Adrenal gland (tissue), 12 donors: ENCODE data around the gene HABP2. TPM values are rescaled to one million over a fixed set of nuclear protein-coding genes. Genes with fewer than 3 reads are reported as not detected.

Experiments used
- DNase-seq, 7 donors: peaks; one replicate each; pipeline ENCODE4 v3.0.0-alpha.2; 2019 to 2020
- H3K27ac ChIP-seq, 5 donors: fragments of 200-600 bp; sonication (generic) in 4 of 5; 1 replicate in 3 of 5; 2 replicates in 2 of 5; pipeline versions ENCODE4 v1.5.1 to v1.8.0; 2016 to 2020; ENCODE audit warnings: mild to moderate bottlenecking in 1 of 5
- H3K27me3 ChIP-seq: fragments of 200-600 bp; 2 replicates; pipeline ENCODE4 v1.8.0; 2021
- H3K36me3 ChIP-seq, 2 donors: fragments of 200-600 bp; replicated peaks in 1 of 2; 1 replicate in 1 of 2; 2 replicates in 1 of 2; pipeline versions ENCODE4 v1.5.1 to v1.8.0; 2018 to 2022
- H3K4me1 ChIP-seq, 2 donors: fragments of 200-600 bp; replicated peaks in 1 of 2; 1 replicate in 1 of 2; 2 replicates in 1 of 2; pipeline versions ENCODE4 v1.5.1 to v1.8.0; 2018 to 2021
- H3K4me3 ChIP-seq, 4 donors: fragments of 200-600 bp; sonication (generic) in 3 of 4; one replicate each; pipeline ENCODE4 v1.5.1; 2016 to 2018
- H3K9me3 ChIP-seq, 3 donors: fragments of 200-600 bp; sonication (generic) in 1 of 3; replicated peaks in 1 of 3; 1 replicate in 2 of 3; 2 replicates in 1 of 3; pipeline versions ENCODE4 v1.5.1 to v1.8.0; 2016 to 2021
- POLR2A ChIP-seq, 2 donors: fragments of 450-650 bp; IDR thresholded peaks; one replicate each; pipeline ENCODE4 v1.6.1; 2017; ENCODE audit warnings: antibody characterized with exemption in 2 of 2, mild to moderate bottlenecking in 2 of 2, moderate library complexity in 1 of 2
- WGBS, 4 donors: extraction: QIAGEN DNeasy Blood & Tissue Kit in 2 of 4; methylation state at CpG; one replicate each; pipeline versions ENCODE4 v1.1.5 to v1.1.7; 2013 to 2017; 5-methylcytosine and 5-hydroxymethylcytosine counted together
- intact Hi-C, 2 donors: fragments of 100-400 bp; cut with DNase I; formaldehyde crosslinking; loops; one replicate each; pipeline versions ENCODE4 v1.14.1 to v1.15.0; 2022 to 2023
- polyA plus RNA-seq, 3 donors: library from polyadenylated mRNA; stranded (reverse); fragments of 200-250 nt in 2 of 3; fragments of 350-450 nt in 1 of 3; fragmentation: Illumina TruSeq in 1 of 3; extraction: RNeasy Lipid Tissue Mini Kit (QIAGEN cat#74804) in 1 of 3; gene quantifications; one replicate each; pipeline ENCODE4 v1.2.3, GENCODE V29; 2013 to 2014
- total RNA-seq, 9 donors: library from RNA; depleted of rRNA in 4 of 9; stranded (reverse); fragments of >200 nt in 4 of 9; fragments of 120-200 nt in 1 of 9; fragmentation: NEBNext Ultra II Directional in 1 of 9; extraction: Animal tissue kit (Norgen Biotek cat#: 25700) in 1 of 9; gene quantifications; one replicate each; pipeline versions ENCODE4 v1.1.0 to v1.2.4, GENCODE V29; 2013 to 2023
- TF ChIP-seq, protein P1 (sequence below), 6 experiments: fragments of 450-650 bp in 4 of 6; fragments of 200-600 bp in 2 of 6; sonication (generic) in 1 of 6; IDR thresholded peaks; 1 replicate in 5 of 6; 2 replicates in 1 of 6; pipeline versions ENCODE4 v1.5.1 to v1.8.0; 2016 to 2021; ENCODE audit warnings: antibody characterized with exemption in 6 of 6, mild to moderate bottlenecking in 2 of 6, moderate library complexity in 1 of 6
- donor health status: healthy with polysubstance abuse.
- donor health status: Bipolar disorder and iron deficiency.
- donor health status: DM: yes; HTN: yes; CAD: no.
- donor health status: DM: no; HTN: no; CAD: no.
- donor health status: DM: no; HTN: no; CAD: no.
- donor health status: DM: yes; HTN: yes; CAD: no.

HABP2 gene
- total and polyA plus RNA-seq, 12 donors = 0.11 to 0.29 (median 0.13) TPM; not detected in 9

DNA sequence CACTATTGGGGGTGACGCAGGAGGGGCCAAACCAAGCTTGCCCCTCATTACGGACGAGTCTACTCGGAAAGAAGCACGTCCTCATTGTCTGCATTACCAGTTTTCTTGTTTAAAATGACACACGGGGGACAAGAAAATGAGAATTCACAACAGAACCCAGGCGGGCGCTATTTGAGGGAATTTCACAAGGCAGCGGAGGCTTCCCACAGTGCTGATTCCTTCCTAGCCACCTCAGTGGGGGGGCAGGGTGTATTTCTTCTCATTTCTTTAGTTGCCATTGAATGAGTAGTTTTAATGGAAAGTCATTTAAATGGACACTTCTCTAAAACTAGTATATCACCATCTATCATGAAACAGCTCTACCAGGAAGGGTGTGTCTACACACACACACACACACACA is 68.1 kb downstream of the HABP2 start:
- Histone ChIP-seq H3K36me3 (no peaks in the 10 kb centered on the region), H3K27me3 (peaks cover 23% of the 10 kb centered on the region), H3K4me3 (no peak overlapping the region), H3K9me3 (no peaks in the 10 kb centered on the region), H3K27ac (no peak overlapping the region), H3K4me1 (no peaks in the 10 kb centered on the region)
- intact Hi-C loops = no loop called here
- TF ChIP-seq, protein P1, sequence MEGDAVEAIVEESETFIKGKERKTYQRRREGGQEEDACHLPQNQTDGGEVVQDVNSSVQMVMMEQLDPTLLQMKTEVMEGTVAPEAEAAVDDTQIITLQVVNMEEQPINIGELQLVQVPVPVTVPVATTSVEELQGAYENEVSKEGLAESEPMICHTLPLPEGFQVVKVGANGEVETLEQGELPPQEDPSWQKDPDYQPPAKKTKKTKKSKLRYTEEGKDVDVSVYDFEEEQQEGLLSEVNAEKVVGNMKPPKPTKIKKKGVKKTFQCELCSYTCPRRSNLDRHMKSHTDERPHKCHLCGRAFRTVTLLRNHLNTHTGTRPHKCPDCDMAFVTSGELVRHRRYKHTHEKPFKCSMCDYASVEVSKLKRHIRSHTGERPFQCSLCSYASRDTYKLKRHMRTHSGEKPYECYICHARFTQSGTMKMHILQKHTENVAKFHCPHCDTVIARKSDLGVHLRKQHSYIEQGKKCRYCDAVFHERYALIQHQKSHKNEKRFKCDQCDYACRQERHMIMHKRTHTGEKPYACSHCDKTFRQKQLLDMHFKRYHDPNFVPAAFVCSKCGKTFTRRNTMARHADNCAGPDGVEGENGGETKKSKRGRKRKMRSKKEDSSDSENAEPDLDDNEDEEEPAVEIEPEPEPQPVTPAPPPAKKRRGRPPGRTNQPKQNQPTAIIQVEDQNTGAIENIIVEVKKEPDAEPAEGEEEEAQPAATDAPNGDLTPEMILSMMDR (IDR thresholded peaks at IDR 0.05) = no peak
- no peak for TF ChIP-seq POLR2A (IDR thresholded peaks at IDR 0.05)
- DNase-seq = no peak
- WGBS, 4 donors = 80 to 88% (median 83%) methylated on average over 8 to 9 of the region's 9 CpGs

DNA sequence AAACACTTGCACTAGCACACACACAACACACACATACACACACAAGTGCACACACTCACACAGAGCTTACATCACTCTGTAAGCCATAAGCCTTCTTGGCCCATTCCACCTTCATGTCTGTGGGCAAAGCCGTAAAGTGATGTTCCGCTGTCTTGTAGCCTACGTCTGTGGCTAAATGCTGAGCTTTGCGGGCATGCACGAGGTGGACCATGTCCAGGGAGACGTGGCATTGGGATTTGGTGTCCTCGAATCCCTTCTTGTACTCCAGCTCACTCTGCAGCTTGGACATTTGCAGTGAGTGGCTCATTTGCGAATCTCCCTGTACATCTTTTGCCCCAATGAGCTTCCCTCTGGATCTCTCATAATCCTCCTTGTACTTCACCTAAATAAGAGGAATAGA is 68.9 kb downstream of the HABP2 start:
- H3K27ac ChIP-seq = no peak overlapping the region
- intact Hi-C loops = no loop called here
- 62 to 90% (median 72%) methylated on average over 7 to 8 of the region's 8 CpGs for WGBS, 4 donors
- no peaks in the 10 kb centered on the region for H3K36me3 ChIP-seq
- H3K27me3 ChIP-seq = peaks cover 21% of the 10 kb centered on the region
- H3K9me3 ChIP-seq = no peaks in the 10 kb centered on the region
- DNase-seq = no peak
- H3K4me3 ChIP-seq = no peak overlapping the region
- no peaks in the 10 kb centered on the region for H3K4me1 ChIP-seq
- no peak for TF ChIP-seq POLR2A (IDR thresholded peaks at IDR 0.05)
- TF ChIP-seq, protein P1 (IDR thresholded peaks at IDR 0.05) = no peak

DNA sequence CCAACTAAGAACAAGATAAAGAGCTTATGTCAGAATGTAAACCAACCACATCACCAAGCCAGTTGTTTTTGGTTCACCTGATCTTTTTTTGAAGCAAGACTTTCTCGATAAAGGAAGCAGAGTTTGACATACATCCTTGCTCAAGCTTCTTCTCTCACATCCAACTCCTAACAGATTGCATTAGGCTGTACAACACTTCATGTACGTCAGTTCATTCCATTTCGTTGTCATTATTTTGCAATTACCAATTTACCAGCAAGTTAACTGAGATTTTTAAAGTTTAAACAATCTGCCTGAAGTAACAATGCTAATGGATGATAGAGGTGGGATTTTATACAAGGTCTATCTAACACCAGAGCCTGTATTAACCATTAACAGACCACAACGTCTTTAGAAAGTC is 70.0 kb downstream of the HABP2 start:
- no peaks in the 10 kb centered on the region for H3K36me3 ChIP-seq

DNA sequence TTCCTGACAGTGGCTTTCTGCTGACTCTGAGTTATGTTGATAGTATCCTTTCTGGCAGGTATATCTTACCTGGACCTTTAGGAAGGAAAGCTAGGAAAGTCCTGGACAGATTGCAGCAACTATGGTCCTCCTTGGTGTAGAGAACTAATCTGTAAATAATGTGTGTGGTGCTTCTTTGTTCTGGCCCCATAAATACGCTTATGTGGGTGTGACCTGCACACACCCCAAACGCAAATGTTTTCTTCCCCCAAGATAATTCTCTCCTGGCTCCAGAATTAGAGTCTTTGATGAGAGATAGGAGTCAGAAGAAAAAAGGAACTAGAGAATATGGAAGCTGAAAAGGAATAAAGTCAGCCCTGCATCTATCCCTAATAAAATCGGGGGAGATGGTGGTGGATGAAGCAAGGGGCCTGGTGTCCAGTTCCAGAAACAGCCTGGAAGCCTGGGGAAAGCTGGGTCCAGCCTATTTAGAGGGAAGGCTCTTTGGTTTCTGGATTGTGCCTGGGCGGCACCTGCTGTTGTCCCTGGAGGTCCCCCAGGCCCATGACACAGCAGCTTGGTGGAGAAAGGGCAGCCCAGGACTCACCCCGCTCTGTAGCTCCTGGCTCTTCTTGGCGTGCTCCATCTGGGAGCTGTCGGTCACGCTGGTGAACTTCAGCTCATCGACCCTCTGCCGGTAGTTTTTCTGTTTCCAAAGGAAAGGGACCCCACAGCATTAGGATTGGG is 72.8 kb downstream of the HABP2 start:
- Histone ChIP-seq H3K4me1 (no peaks in the 10 kb centered on the region), H3K36me3 (no peaks in the 10 kb centered on the region)
- 73 to 89% (median 86%) methylated on average over 4 to 10 of the region's 10 CpGs for WGBS, 4 donors

More for the DNA sequence above, 70.0 kb downstream of the HABP2 start:
- no peak overlapping the region for H3K27ac ChIP-seq
- H3K4me1 ChIP-seq = no peaks in the 10 kb centered on the region
- WGBS, 4 donors = 67 to 75% (median 73%) methylated on average over 4 of the region's 4 CpGs
- H3K27me3 ChIP-seq = peaks cover 11% of the 10 kb centered on the region
- TF ChIP-seq POLR2A (IDR thresholded peaks at IDR 0.05) = no peak
- TF ChIP-seq, protein P1 (IDR thresholded peaks at IDR 0.05) = no peak
- no peak for DNase-seq
- intact Hi-C loops = no loop called here
- no peaks in the 10 kb centered on the region for H3K9me3 ChIP-seq
- H3K4me3 ChIP-seq = no peak overlapping the region

More for the DNA sequence above, 72.8 kb downstream of the HABP2 start:
- TF ChIP-seq, protein P1 (IDR thresholded peaks at IDR 0.05) = no peak
- TF ChIP-seq POLR2A (IDR thresholded peaks at IDR 0.05) = no peak
- Histone ChIP-seq H3K27ac (no peak overlapping the region), H3K4me3 (no peak overlapping the region), H3K9me3 (no peaks in the 10 kb centered on the region), H3K27me3 (peaks cover 6% of the 10 kb centered on the region)
- no peak for DNase-seq
- intact Hi-C loops = no loop called here
